HAP-1 (cell line): ENCODE results near the gene FCAMR.
A peak's percentile ranks its signal among the peaks of the same experiment; 100 is the strongest.

ENCODE experiments used
- DNase-seq, 2 experiments: peaks; one replicate each; pipeline ENCODE4 v3.0.0-alpha.2; 2016 to 2020; ENCODE audit warnings: low spot score in 2 of 2
- H3K27me3 ChIP-seq: fragments of 250-450 bp; sonication (Bioruptor Pico); 2 replicates; pipeline ENCODE4 v1.5.1; 2020; ENCODE audit warnings: low read depth, mild to moderate bottlenecking, moderate library complexity
- H3K36me3 ChIP-seq: fragments of 250-450 bp; sonication (Bioruptor Pico); replicated peaks from 2 replicates; pipeline ENCODE4 v1.5.1; 2020; ENCODE audit warnings: mild to moderate bottlenecking
- H3K4me1 ChIP-seq: fragments of 250-450 bp; sonication (Bioruptor Pico); 2 replicates; pipeline ENCODE4 v1.5.1; 2020; ENCODE audit warnings: mild to moderate bottlenecking
- H3K4me3 ChIP-seq: fragments of 250-450 bp; sonication (Bioruptor Pico); 2 replicates; pipeline ENCODE4 v1.5.1; 2020; ENCODE audit warnings: mild to moderate bottlenecking, moderate library complexity
- H3K9me3 ChIP-seq: fragments of 250-450 bp; sonication (Bioruptor Pico); 2 replicates; pipeline ENCODE4 v1.5.1; 2020; ENCODE audit warnings: mild to moderate bottlenecking, moderate library complexity
- in situ Hi-C: fragments of 300-500 bp; cut with MboI; formaldehyde crosslinking; loops from 3 replicates; pipeline ENCODE4 v1.14.3; 2020; ENCODE audit warnings: low sequenced_read_pairs, inconsistent platforms, mixed read lengths

Gene FCAMR, protein sequence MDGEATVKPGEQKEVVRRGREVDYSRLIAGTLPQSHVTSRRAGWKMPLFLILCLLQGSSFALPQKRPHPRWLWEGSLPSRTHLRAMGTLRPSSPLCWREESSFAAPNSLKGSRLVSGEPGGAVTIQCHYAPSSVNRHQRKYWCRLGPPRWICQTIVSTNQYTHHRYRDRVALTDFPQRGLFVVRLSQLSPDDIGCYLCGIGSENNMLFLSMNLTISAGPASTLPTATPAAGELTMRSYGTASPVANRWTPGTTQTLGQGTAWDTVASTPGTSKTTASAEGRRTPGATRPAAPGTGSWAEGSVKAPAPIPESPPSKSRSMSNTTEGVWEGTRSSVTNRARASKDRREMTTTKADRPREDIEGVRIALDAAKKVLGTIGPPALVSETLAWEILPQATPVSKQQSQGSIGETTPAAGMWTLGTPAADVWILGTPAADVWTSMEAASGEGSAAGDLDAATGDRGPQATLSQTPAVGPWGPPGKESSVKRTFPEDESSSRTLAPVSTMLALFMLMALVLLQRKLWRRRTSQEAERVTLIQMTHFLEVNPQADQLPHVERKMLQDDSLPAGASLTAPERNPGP

DNA sequence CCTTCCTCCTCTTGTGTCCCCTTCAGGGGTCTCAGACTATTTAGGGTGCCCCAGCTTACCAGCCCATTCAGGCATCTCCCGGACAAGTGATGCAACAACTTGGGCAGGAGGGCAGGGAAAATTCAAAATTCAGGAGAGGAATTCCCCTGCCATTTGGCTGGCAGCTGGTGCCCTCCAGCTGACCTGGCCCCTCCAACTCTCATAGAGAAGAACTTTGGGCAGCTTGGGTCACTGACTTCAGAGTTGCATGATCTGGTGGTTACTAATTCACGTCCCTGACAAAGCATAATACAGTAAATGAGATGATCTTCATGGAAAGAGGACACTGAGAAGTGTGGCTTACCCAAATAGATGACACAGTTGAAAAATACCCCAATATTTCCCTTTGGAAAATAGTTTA, at the start of gene FCAMR:
FCAMR (minus strand) TSS at position 15 of the 400 bp plus-strand sequence. CDS start 335 bp downstream, outside the sequence.
- Histone ChIP-seq H3K27me3 (0 out of 2 replicates have a peak, but pooled peaks cover 3% of the 10 kb centered on the region), H3K9me3 (no peaks in the 10 kb centered on the region), H3K4me1 (no peaks in the 10 kb centered on the region), H3K36me3 (no peaks in the 10 kb centered on the region), H3K4me3 (no peak within 1 kb of the TSS)
- in situ Hi-C loops: no loop called here
- no peak for DNase-seq

DNA sequence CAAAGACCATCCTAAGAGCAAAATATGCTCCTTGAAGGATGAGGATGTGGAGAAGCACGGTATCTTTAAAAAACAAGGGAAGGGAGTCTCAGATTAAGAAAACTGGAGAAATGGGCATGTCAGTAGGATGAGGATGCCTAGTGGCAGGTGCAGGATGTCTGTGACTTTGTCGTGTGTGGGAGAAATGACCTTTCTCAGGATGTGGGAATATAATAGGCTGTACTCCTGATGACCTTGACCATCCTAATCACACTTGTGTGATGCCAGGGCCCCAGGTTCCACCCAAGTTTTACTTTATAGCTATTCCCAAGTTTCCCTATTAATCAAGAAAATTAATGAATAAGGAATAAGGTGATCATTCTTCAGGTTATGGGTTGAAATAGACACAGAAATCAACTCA, 49.4 kb upstream of the FCAMR start:
- Histone ChIP-seq H3K9me3 (no peaks in the 10 kb centered on the region), H3K36me3 (no peaks in the 10 kb centered on the region), H3K4me3 (no peak overlapping the region), H3K27me3 (no peaks in the 10 kb centered on the region), H3K4me1 (no peaks in the 10 kb centered on the region)
- in situ Hi-C loops: no loop called here
- no peak for DNase-seq

GRCh38 chr1:207019161-207019560, 48.9 kb upstream of the FCAMR start:
- Histone ChIP-seq H3K4me1 (no peaks in the 10 kb centered on the region), H3K36me3 (no peaks in the 10 kb centered on the region), H3K9me3 (no peaks in the 10 kb centered on the region), H3K27me3 (no peaks in the 10 kb centered on the region), H3K4me3 (no peak overlapping the region)
- DNase-seq: no peak
- in situ Hi-C loops: no loop called here

DNA sequence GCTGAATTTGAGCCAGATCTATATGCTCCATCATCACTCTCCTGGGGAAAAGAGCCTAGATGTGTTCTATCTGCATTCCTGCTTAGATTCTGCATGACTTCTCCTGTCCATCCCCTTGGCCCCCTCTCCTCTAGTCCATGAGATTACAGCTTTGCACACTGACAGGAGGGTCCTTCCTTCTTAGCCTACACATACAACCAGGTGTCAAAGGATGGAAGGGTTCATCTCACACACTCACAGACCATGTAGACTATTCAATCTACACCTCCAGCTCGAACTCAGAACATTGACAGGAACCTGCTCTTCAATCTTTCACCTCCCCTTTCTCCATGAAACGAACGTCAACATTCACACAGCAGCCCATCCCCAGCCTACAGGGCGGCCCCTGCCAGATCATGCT, 48.4 kb upstream of the FCAMR start:
- Histone ChIP-seq H3K36me3 (no peaks in the 10 kb centered on the region), H3K27me3 (no peaks in the 10 kb centered on the region), H3K4me1 (no peaks in the 10 kb centered on the region), H3K4me3 (no peak overlapping the region), H3K9me3 (no peaks in the 10 kb centered on the region)
- DNase-seq: no peak
- in situ Hi-C loops: no loop called here

DNA sequence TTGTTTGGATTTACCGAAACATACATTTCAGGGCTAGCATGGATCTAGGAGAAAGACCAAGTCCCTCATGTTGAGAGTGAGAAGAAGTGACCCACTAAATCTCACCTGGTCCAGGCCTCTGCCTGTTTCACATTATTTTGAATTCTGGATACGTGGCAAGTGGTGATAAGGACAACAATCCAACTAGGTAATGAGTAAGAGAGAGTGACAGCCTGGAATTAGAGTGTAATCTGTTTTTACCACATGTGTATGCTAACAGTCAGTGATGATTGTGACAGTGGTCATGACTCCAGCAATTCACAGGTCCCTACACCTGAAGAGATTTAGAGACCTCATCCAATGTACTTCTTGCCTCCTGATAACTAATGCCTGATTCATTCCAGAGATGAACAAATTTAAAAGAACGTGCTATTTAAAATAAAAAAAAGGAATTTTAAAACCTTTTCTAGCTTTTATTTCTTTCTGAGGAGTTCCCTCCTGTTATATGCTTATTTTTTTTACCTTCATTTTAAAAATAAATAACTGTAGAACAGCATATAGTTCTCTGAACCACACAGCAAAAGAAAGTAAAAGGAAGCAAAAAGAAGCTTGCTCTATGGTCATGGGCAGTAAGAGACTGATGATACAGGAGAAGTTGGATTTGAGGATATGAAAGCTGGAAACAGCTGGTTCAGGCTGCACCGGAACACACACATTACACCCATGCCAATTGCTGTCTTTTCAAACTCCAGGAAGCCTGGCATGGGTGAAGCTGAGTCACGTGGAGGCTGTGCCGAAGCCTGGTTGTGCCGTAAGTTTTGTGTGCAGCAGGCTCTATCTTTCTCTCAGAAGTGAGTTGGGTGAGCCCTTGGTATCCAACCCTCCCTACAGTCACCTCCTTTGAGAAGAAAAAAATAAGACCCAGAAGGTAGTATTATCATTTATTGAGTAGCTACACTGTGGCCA, 47.6 kb upstream of the FCAMR start:
- H3K27me3 ChIP-seq: no peaks in the 10 kb centered on the region
- no peak overlapping the region for H3K4me3 ChIP-seq
- in situ Hi-C loops: no loop called here
- no peaks in the 10 kb centered on the region for H3K4me1 ChIP-seq
- no peak for DNase-seq
- H3K9me3 ChIP-seq: no peaks in the 10 kb centered on the region
- no peaks in the 10 kb centered on the region for H3K36me3 ChIP-seq

DNA sequence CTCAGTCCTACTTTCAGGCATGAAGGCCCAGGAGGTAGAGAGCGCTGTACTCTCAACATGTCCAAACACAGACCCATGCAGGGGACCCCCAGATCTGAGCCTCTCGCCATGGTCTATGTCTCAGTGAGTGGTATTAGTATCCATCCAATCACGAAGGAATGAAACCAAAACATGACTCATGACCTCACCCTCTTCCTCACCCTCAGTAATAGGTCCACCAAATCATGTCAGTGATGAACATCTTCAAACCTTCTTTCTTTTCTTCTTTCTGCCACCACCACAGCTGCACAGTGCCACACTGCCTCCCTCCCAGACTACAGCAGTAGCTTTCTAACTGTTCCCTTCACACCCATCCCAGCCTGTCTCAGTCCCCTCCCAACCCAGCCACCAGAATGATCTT, 45.5 kb upstream of the FCAMR start:
- no peaks in the 10 kb centered on the region for H3K4me1 ChIP-seq
- no peaks in the 10 kb centered on the region for H3K36me3 ChIP-seq
- H3K27me3 ChIP-seq: no peaks in the 10 kb centered on the region
- no peak for DNase-seq
- no peaks in the 10 kb centered on the region for H3K9me3 ChIP-seq
- in situ Hi-C loops: no loop called here
- H3K4me3 ChIP-seq: no peak overlapping the region

DNA sequence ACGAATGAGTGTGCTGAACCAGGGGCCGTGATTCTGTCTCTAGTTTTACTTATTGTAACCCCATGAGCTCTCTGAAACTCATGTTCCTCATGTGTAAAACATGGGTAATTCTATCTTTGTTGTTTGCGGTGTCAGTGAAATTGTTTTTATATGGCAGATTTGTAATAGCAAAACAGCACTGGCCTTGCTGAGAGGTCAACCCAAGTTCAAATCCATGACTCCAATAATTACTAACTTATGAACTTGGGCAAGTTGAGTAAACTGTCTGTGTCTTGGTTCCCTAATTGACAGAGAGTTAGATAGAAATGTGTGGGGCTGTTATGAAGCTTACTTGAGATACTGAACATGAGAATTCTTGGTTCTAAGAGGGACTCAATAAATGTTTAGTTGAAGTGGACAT, 44.5 kb upstream of the FCAMR start:
- H3K4me3 ChIP-seq: no peak overlapping the region
- H3K4me1 ChIP-seq: no peaks in the 10 kb centered on the region
- in situ Hi-C loops: no loop called here
- H3K36me3 ChIP-seq: no peaks in the 10 kb centered on the region
- no peaks in the 10 kb centered on the region for H3K27me3 ChIP-seq
- no peaks in the 10 kb centered on the region for H3K9me3 ChIP-seq
- no peak for DNase-seq

- in situ Hi-C loops: no loop called here
- no peak for DNase-seq
- Histone ChIP-seq H3K36me3 (no peaks in the 10 kb centered on the region), H3K9me3 (no peaks in the 10 kb centered on the region; the same call in 1 of the 2 replicates), H3K4me3 (no peak overlapping the region), H3K4me1 (no peaks in the 10 kb centered on the region), H3K27me3 (no peaks in the 10 kb centered on the region)
These were observed 43.2 kb upstream of the FCAMR start for GRCh38 chr1:207013321-207014085.

- Histone ChIP-seq H3K36me3 (no peaks in the 10 kb centered on the region), H3K4me1 (peaks cover 15% of the 10 kb centered on the region), H3K27me3 (no peaks in the 10 kb centered on the region), H3K9me3 (peaks cover 6% of the 10 kb centered on the region), H3K4me3 (no peak overlapping the region)
- in situ Hi-C loops: no loop called here
- DNase-seq: no peak
These were observed 40.5 kb upstream of the FCAMR start for GRCh38 chr1:207010726-207011125.

GRCh38 chr1:207009945-207010344, 39.7 kb upstream of the FCAMR start:
- Histone ChIP-seq H3K36me3 (no peaks in the 10 kb centered on the region), H3K9me3 (peaks cover 6% of the 10 kb centered on the region), H3K4me1 (peaks cover 15% of the 10 kb centered on the region), H3K27me3 (no peaks in the 10 kb centered on the region), H3K4me3 (no peak overlapping the region)
- no peak for DNase-seq
- in situ Hi-C loops: no loop called here

- in situ Hi-C loops: no loop called here
- peaks cover 6% of the 10 kb centered on the region for H3K9me3 ChIP-seq
- H3K36me3 ChIP-seq: no peaks in the 10 kb centered on the region
- H3K4me3 ChIP-seq: no peak overlapping the region
- DNase-seq: no peak
- H3K27me3 ChIP-seq: no peaks in the 10 kb centered on the region
- peaks cover 15% of the 10 kb centered on the region for H3K4me1 ChIP-seq
These were observed 39.1 kb upstream of the FCAMR start for GRCh38 chr1:207009182-207009850.

GRCh38 chr1:207007352-207008033, 37.2 kb upstream of the FCAMR start:
- no peaks in the 10 kb centered on the region for H3K27me3 ChIP-seq
- H3K9me3 ChIP-seq: peaks cover 6% of the 10 kb centered on the region
- no peaks in the 10 kb centered on the region for H3K36me3 ChIP-seq
- H3K4me3 ChIP-seq: no peak overlapping the region
- in situ Hi-C loops: no loop called here
- DNase-seq: peak; percentile 83 to 95
- H3K4me1 ChIP-seq: peaks cover 15% of the 10 kb centered on the region
